Lung (tissue), 12 donors: ENCODE measurements around the gene ARID5B. TPM values are rescaled to one million over a fixed set of nuclear protein-coding genes. Genes with fewer than 3 reads are reported as not detected.

Experiments
- ATAC-seq: fragments of 200-7000 bp; cut with Tn5 transposase; one replicate; pipeline ENCODE4 v1.9.1; 2020; ENCODE audit warnings: moderate number of reproducible peaks; ENCODE audit not compliant: insufficient read depth, low FRiP score
- DNase-seq, 3 donors: peaks; one replicate each; pipeline ENCODE4 v3.0.0-alpha.2; 2013 to 2017
- H3K27ac ChIP-seq, 2 donors: one replicate each; pipeline ENCODE4 v1.5.1; 2013; ENCODE audit warnings: mild to moderate bottlenecking in 2 of 2, moderate library complexity in 2 of 2, control low read depth in 1 of 2, inconsistent platforms in 1 of 2, low read depth in 1 of 2, low read length in 1 of 2
- H3K27me3 ChIP-seq, 3 donors: one replicate each; pipeline ENCODE4 v1.5.1; 2013; ENCODE audit warnings: low read length in 2 of 3; ENCODE audit not compliant: control insufficient read depth in 3 of 3, insufficient read depth in 3 of 3
- H3K36me3 ChIP-seq, 4 donors: one replicate each; pipeline ENCODE4 v1.5.1; 2013; ENCODE audit warnings: low read length in 4 of 4, mild to moderate bottlenecking in 1 of 4, moderate library complexity in 1 of 4; ENCODE audit not compliant: control insufficient read depth in 4 of 4, insufficient read depth in 4 of 4
- H3K4me1 ChIP-seq, 5 donors: one replicate each; pipeline ENCODE4 v1.5.1; 2013; ENCODE audit warnings: low read length in 5 of 5, mild to moderate bottlenecking in 2 of 5, moderate library complexity in 1 of 5; ENCODE audit not compliant: control insufficient read depth in 5 of 5, insufficient read depth in 5 of 5
- H3K4me3 ChIP-seq: one replicate; pipeline ENCODE4 v1.5.1; 2013; ENCODE audit warnings: mild to moderate bottlenecking, control low read depth, moderate library complexity
- H3K9ac ChIP-seq, 2 donors: one replicate each; pipeline ENCODE4 v1.5.1; 2013; ENCODE audit warnings: low read length in 2 of 2, control low read depth in 1 of 2; ENCODE audit not compliant: insufficient read depth in 1 of 2
- H3K9me3 ChIP-seq, 4 donors: one replicate each; pipeline ENCODE4 v1.5.1; 2013; ENCODE audit warnings: low read length in 3 of 4, mild to moderate bottlenecking in 1 of 4, moderate library complexity in 1 of 4; ENCODE audit not compliant: control insufficient read depth in 4 of 4, insufficient read depth in 3 of 4
- CTCF ChIP-seq: IDR thresholded peaks from 2 replicates; pipeline ENCODE4 v1.5.1; 2012; ENCODE audit warnings: mild to moderate bottlenecking; ENCODE audit errors: control extremely low read depth, extremely low read depth
- WGBS, 2 donors: extraction: QIAGEN DNeasy Blood & Tissue Kit; methylation state at CpG; one replicate each; pipeline ENCODE4 v1.1.7; 2013; 5-methylcytosine and 5-hydroxymethylcytosine counted together
- polyA plus RNA-seq, 2 donors: library from polyadenylated mRNA; stranded (reverse); fragments of 200-250 nt; gene quantifications; one replicate each; pipeline ENCODE4 v1.2.1, GENCODE V29; 2013
- total RNA-seq, 2 donors: library from RNA; depleted of rRNA in 1 of 2; stranded (reverse); fragments of >200 nt in 1 of 2; gene quantifications; one replicate each; pipeline ENCODE4 v1.2.1, GENCODE V29; 2014 to 2021
- donor health status: control.
- donor health status: control.
- donor health status: Bipolar disorder and iron deficiency.
- donor health status: healthy.
- donor health status: DM: yes; HTN: yes; CAD: no.

Gene ARID5B
- total and polyA plus RNA-seq, 4 donors: 7.8 to 95.3 (median 22.0) TPM

- H3K4me3 ChIP-seq: no peak overlapping the region
- no peak overlapping the region for H3K27ac ChIP-seq
- 96 to 97% methylated on average over 6 of the region's 6 CpGs for WGBS, 2 donors
- TF ChIP-seq CTCF: no peak
- no peak for DNase-seq
- H3K9me3 ChIP-seq: no peaks in the 10 kb centered on the region
- H3K36me3 ChIP-seq: peaks cover 0 to 7% (median 3%) of the 10 kb centered on the region in 4 donors
- no peaks in the 10 kb centered on the region for H3K27me3 ChIP-seq
- H3K4me1 ChIP-seq: peaks cover 0 to 17% (median 0%) of the 10 kb centered on the region in 5 donors
- H3K9ac ChIP-seq: no peak overlapping the region
- ATAC-seq: no peak
These were observed 30.3 kb downstream of the ARID5B start for GRCh38 chr10:61931620-61932332.

- H3K36me3 ChIP-seq: peaks cover 0 to 7% (median 3%) of the 10 kb centered on the region in 4 donors
- H3K4me3 ChIP-seq: no peak overlapping the region
- H3K4me1 ChIP-seq: peaks cover 0 to 39% (median 15%) of the 10 kb centered on the region in 5 donors
- H3K9me3 ChIP-seq: no peaks in the 10 kb centered on the region
- H3K27me3 ChIP-seq: no peaks in the 10 kb centered on the region
- DNase-seq (peak; percentile 35 to 77 (median 56)), ATAC-seq (no peak)
- H3K27ac ChIP-seq: no peak overlapping the region
- no peak overlapping the region for H3K9ac ChIP-seq
- WGBS, 2 donors: 58 to 59% methylated on average over 3 of the region's 3 CpGs
- TF ChIP-seq CTCF: no peak
These were observed 32.5 kb downstream of the ARID5B start for GRCh38 chr10:61933859-61934555.

- ATAC-seq: no peak
- WGBS, 2 donors: 77 to 85% methylated on average over 5 of the region's 5 CpGs
- peak; percentile 20 to 85 (median 81) for DNase-seq
- H3K4me1 ChIP-seq: peaks cover 0 to 48% (median 21%) of the 10 kb centered on the region in 5 donors
- H3K9ac ChIP-seq: peak overlapping the region in 1 of 2 donors; percentile 53
- H3K27me3 ChIP-seq: no peaks in the 10 kb centered on the region
- no peak overlapping the region for H3K4me3 ChIP-seq
- peaks cover 0 to 7% (median 3%) of the 10 kb centered on the region in 4 donors for H3K36me3 ChIP-seq
- no peaks in the 10 kb centered on the region for H3K9me3 ChIP-seq
- H3K27ac ChIP-seq: no peak overlapping the region
- TF ChIP-seq CTCF: no peak
These were observed 33.6 kb downstream of the ARID5B start for GRCh38 chr10:61935077-61935476.
